Panc1 (cell line): ENCODE data around the gene SMIM24.

ENCODE experiments used
- CTCF ChIP-seq: fragments of 450-650 bp; IDR thresholded peaks from 2 replicates; pipeline ENCODE4 v1.5.1; 2017; ENCODE audit warnings: mild to moderate bottlenecking
- POLR2AphosphoS5 ChIP-seq: IDR thresholded peaks from 2 replicates; pipeline ENCODE4 v1.6.1; 2012; ENCODE audit warnings: mild to moderate bottlenecking, low read depth, low read length, moderate library complexity
- REST ChIP-seq, 2 experiments: IDR thresholded peaks; 2 replicates each; pipeline ENCODE4 v1.6.1; 2011 to 2012; ENCODE audit warnings: low read depth in 2 of 2, control low read depth in 1 of 2, low read length in 1 of 2, mild to moderate bottlenecking in 1 of 2, moderate library complexity in 1 of 2; ENCODE audit not compliant: insufficient read depth in 1 of 2

GRCh38 chr19:3503036-3503572 lies 22.8 kb upstream of the SMIM24 start:
- TF ChIP-seq CTCF (no peak), POLR2AphosphoS5 (no peak), REST (IDR thresholded peaks at IDR 0.05; ENCODE audit: insufficient read depth in 1 of 2, low read depth in 2 of 2, low read length in 1 of 2) (no peak)
